IMR-90 (cell line): ENCODE measurements around the gene TMPRSS9. TPM values are rescaled to one million over a fixed set of nuclear protein-coding genes. Genes with fewer than 3 reads are reported as not detected.

ENCODE experiments used
- ATAC-seq: fragments of 200-7000 bp; cut with Tn5 transposase; 2 replicates; pipeline ENCODE4 v1.9.1; 2020; ENCODE audit warnings: low read depth, mild to moderate bottlenecking, moderate library complexity
- BruUV-seq: library from RNA; stranded (reverse); fragments of 400-500 nt; replicated peaks from 2 replicates; lab custom pipeline; 2021; lab: Mats Ljungman, UMichigan
- CTCF ChIA-PET: fragments of 300-600 bp; formaldehyde crosslinking; extraction: SDS; loops from one replicate; lab custom pipeline; 2021; ENCODE audit warnings: antibody characterized with exemption; lab: Yijun Ruan, JAX
- POLR2A ChIA-PET: fragments of 300-600 bp; sonication (Branson Sonifier 250); formaldehyde crosslinking; loops from one replicate; lab custom pipeline; 2022; ENCODE audit warnings: antibody characterized with exemption; ENCODE audit not compliant: unreplicated experiment; lab: Charles Lee
- DNase-seq: peaks from one replicate; pipeline ENCODE4 v3.0.0; 2013
- H2AFZ ChIP-seq: replicated peaks from 2 replicates; pipeline ENCODE3; 2013; ENCODE audit warnings: low read length, mild to moderate bottlenecking; ENCODE audit not compliant: poor library complexity
- H2AK5ac ChIP-seq: 2 replicates; pipeline ENCODE4 v1.6.1; 2013; ENCODE audit warnings: low read depth, low read length, inconsistent platforms
- H2AK9ac ChIP-seq: replicated peaks from 2 replicates; pipeline ENCODE3; 2013; ENCODE audit warnings: mild to moderate bottlenecking, low read depth, low read length, moderate library complexity; ENCODE audit not compliant: poor library complexity
- H2BK120ac ChIP-seq: 2 replicates; pipeline ENCODE4 v1.6.1; 2013; ENCODE audit warnings: low read depth, low read length, inconsistent platforms
- H2BK15ac ChIP-seq: 3 replicates; pipeline ENCODE4 v1.6.1; 2013; ENCODE audit warnings: low read depth, low read length, inconsistent platforms
- H2BK20ac ChIP-seq: 2 replicates; pipeline ENCODE4 v1.6.1; 2013; ENCODE audit warnings: low read depth, mild to moderate bottlenecking, inconsistent platforms, low read length, moderate library complexity
- H2BK5ac ChIP-seq: 2 replicates; pipeline ENCODE4 v1.6.1; 2013; ENCODE audit warnings: mild to moderate bottlenecking, low read depth, low read length, inconsistent platforms; ENCODE audit not compliant: poor library complexity, severe bottlenecking
- H3K14ac ChIP-seq: replicated peaks from 2 replicates; pipeline ENCODE4 v1.6.1; 2013; ENCODE audit warnings: low read depth, low read length, inconsistent platforms
- H3K18ac ChIP-seq: 2 replicates; pipeline ENCODE4 v1.6.1; 2013; ENCODE audit warnings: low read depth, low read length, control low read depth
- H3K23ac ChIP-seq: 2 replicates; pipeline ENCODE4 v1.6.1; 2013; ENCODE audit warnings: low read depth, low read length, inconsistent platforms
- H3K27ac ChIP-seq: 2 replicates; pipeline ENCODE4 v1.5.1; 2013; ENCODE audit warnings: mild to moderate bottlenecking, control low read depth, low read length; ENCODE audit not compliant: insufficient read depth
- H3K27me3 ChIP-seq: 2 replicates; pipeline ENCODE4 v1.6.1; 2013; ENCODE audit warnings: low read length; ENCODE audit not compliant: control insufficient read depth, insufficient read depth
- H3K36me3 ChIP-seq: 2 replicates; pipeline ENCODE4 v1.6.1; 2013; ENCODE audit warnings: low read length, mixed read lengths; ENCODE audit not compliant: control insufficient read depth, insufficient read depth
- H3K4ac ChIP-seq: 2 replicates; pipeline ENCODE4 v1.6.1; 2013; ENCODE audit warnings: low read depth, low read length, inconsistent platforms
- H3K4me1 ChIP-seq: 2 replicates; pipeline ENCODE4 v1.6.1; 2013; ENCODE audit warnings: low read length, mixed read lengths; ENCODE audit not compliant: control insufficient read depth, insufficient read depth
- H3K4me2 ChIP-seq: 2 replicates; pipeline ENCODE4 v1.6.1; 2013; ENCODE audit warnings: low read depth, mild to moderate bottlenecking, control low read depth, low read length, moderate library complexity
- H3K4me3 ChIP-seq: 2 replicates; pipeline ENCODE4 v1.5.1; 2013; ENCODE audit warnings: low read depth, mild to moderate bottlenecking, control low read depth, low read length, moderate library complexity; ENCODE audit not compliant: insufficient read depth
- H3K56ac ChIP-seq: 2 replicates; pipeline ENCODE4 v1.6.1; 2013; ENCODE audit warnings: low read length, inconsistent platforms; ENCODE audit not compliant: insufficient read depth; ENCODE audit errors: extremely low read depth
- H3K79me1 ChIP-seq, 2 experiments: 2 replicates each; pipeline ENCODE4 v1.6.1; 2013; ENCODE audit warnings: low read length in 2 of 2, inconsistent platforms in 1 of 2, low read depth in 1 of 2
- H3K9ac ChIP-seq: 2 replicates; pipeline ENCODE4 v1.6.1; 2013; ENCODE audit warnings: low read depth, low read length, control low read depth
- H3K9me1 ChIP-seq: 2 replicates; pipeline ENCODE4 v1.6.1; 2013; ENCODE audit warnings: low read length, inconsistent platforms; ENCODE audit not compliant: insufficient read depth
- H3K9me3 ChIP-seq: 2 replicates; pipeline ENCODE4 v1.6.1; 2013; ENCODE audit warnings: low read length; ENCODE audit not compliant: control insufficient read depth, insufficient read depth
- H4K20me1 ChIP-seq: 2 replicates; pipeline ENCODE4 v1.6.1; 2013; ENCODE audit warnings: low read length, inconsistent platforms; ENCODE audit not compliant: insufficient read depth
- H4K5ac ChIP-seq: 2 replicates; pipeline ENCODE4 v1.6.1; 2013; ENCODE audit warnings: mild to moderate bottlenecking, low read depth, low read length, control low read depth
- H4K8ac ChIP-seq, 2 experiments: 2 replicates each; pipeline ENCODE4 v1.6.1; 2013; ENCODE audit warnings: low read depth in 2 of 2, low read length in 2 of 2, control low read depth in 1 of 2, inconsistent platforms in 1 of 2
- H4K91ac ChIP-seq: 2 replicates; pipeline ENCODE4 v1.6.1; 2013; ENCODE audit warnings: low read depth, low read length, inconsistent platforms; ENCODE audit not compliant: insufficient read depth
- BHLHE40 ChIP-seq: fragments of 150-350 bp; IDR thresholded peaks from 2 replicates; pipeline ENCODE4 v1.6.1; 2016; ENCODE audit warnings: mild to moderate bottlenecking, low read depth, low read length
- CEBPB ChIP-seq: IDR thresholded peaks from 2 replicates; pipeline ENCODE4 v1.6.1; 2012; ENCODE audit warnings: low read depth, low read length, improper control_type of control experiment
- CHD1 ChIP-seq: IDR thresholded peaks from 2 replicates; pipeline ENCODE4 v1.6.1; 2012; ENCODE audit warnings: low read depth, low read length, improper control_type of control experiment
- FOS ChIP-seq: fragments of 150-350 bp; IDR thresholded peaks from 2 replicates; pipeline ENCODE4 v1.6.1; 2016; ENCODE audit warnings: low read depth, low read length
- MAFK ChIP-seq: IDR thresholded peaks from 2 replicates; pipeline ENCODE4 v1.6.1; 2012; ENCODE audit warnings: low read depth, low read length, improper control_type of control experiment
- MAZ ChIP-seq: IDR thresholded peaks from 2 replicates; pipeline ENCODE4 v1.6.1; 2012; ENCODE audit warnings: low read depth, mild to moderate bottlenecking, low read length, improper control_type of control experiment, moderate library complexity, borderline replicate concordance
- NFE2L2 ChIP-seq: fragments of 150-350 bp; IDR thresholded peaks from 2 replicates; pipeline ENCODE4 v1.6.1; 2016; ENCODE audit warnings: low read depth, mild to moderate bottlenecking, low read length
- POLR2A ChIP-seq: IDR thresholded peaks from 2 replicates; pipeline ENCODE4 v1.6.1; 2012; ENCODE audit warnings: mild to moderate bottlenecking, low read depth, low read length
- RAD21 ChIP-seq: IDR thresholded peaks from 2 replicates; pipeline ENCODE4 v1.6.1; 2012; ENCODE audit warnings: low read length, improper control_type of control experiment
- RCOR1 ChIP-seq: IDR thresholded peaks from 2 replicates; pipeline ENCODE4 v1.6.1; 2012; ENCODE audit warnings: mild to moderate bottlenecking, low read length, improper control_type of control experiment; ENCODE audit not compliant: insufficient replicate concordance
- RFX5 ChIP-seq: IDR thresholded peaks from 2 replicates; pipeline ENCODE4 v1.8.0; 2012; ENCODE audit warnings: low read depth, mild to moderate bottlenecking, low read length, moderate library complexity
- SMC3 ChIP-seq: fragments of 150-350 bp; IDR thresholded peaks from 2 replicates; pipeline ENCODE4 v1.6.1; 2016; ENCODE audit warnings: low read depth, mild to moderate bottlenecking, antibody characterized with exemption, low read length, moderate library complexity
- WGBS, 2 experiments: methylation state at CpG; one replicate each; pipeline versions ENCODE4 v1.1.5 to v1.1.7; 2013; ENCODE audit warnings: missing lambda C conversion rate in 2 of 2; ENCODE audit not compliant: insufficient read length in 1 of 2; ENCODE audit errors: extremely low coverage in 2 of 2; 5-methylcytosine and 5-hydroxymethylcytosine counted together
- dilution Hi-C: fragments of 300-500 bp; cut with HindIII; formaldehyde crosslinking; loops from one replicate; pipeline ENCODE4 v1.14.3; 2018; ENCODE audit warnings: low sequenced_read_pairs; ENCODE audit not compliant: unreplicated experiment
- in situ Hi-C: fragments of 300-500 bp; cut with MboI; formaldehyde crosslinking; loops from 3 replicates; pipeline ENCODE4 v1.14.3; 2019; ENCODE audit warnings: low sequenced_read_pairs, inconsistent platforms, mixed read lengths
- intact Hi-C: fragments of 100-400 bp; cut with micrococcal nuclease; formaldehyde crosslinking; loops from 2 replicates; pipeline ENCODE4 v1.10.0; 2022
- polyA plus RNA-seq, 3 experiments: library from polyadenylated mRNA; depleted of rRNA; stranded (reverse); fragments of >200 nt; gene quantifications; 2 replicates each; pipeline ENCODE4 v1.2.3, GENCODE V29; 2012; ENCODE audit warnings: low replicate concordance in 1 of 3
- total RNA-seq: library from RNA; depleted of rRNA; stranded (reverse); fragments of >200 nt; gene quantifications from 2 replicates; pipeline ENCODE4 v1.2.3, GENCODE V29; 2012
- TF ChIP-seq, protein P1 (sequence below): conservative IDR thresholded peaks from 2 replicates; pipeline ENCODE4 v1.5.1; 2012; ENCODE audit warnings: mild to moderate bottlenecking, low read depth, low read length, improper control_type of control experiment
- TF ChIP-seq, protein P2 (sequence below): fragments of 150-350 bp; IDR thresholded peaks from 2 replicates; pipeline ENCODE4 v1.6.1; 2017; ENCODE audit warnings: mild to moderate bottlenecking, antibody characterized with exemption, low read length, low read depth
- TF ChIP-seq, protein P3 (sequence below): fragments of 150-350 bp; IDR thresholded peaks from 2 replicates; pipeline ENCODE4 v1.6.1; 2016; ENCODE audit warnings: low read depth, mild to moderate bottlenecking, low read length, moderate library complexity, borderline replicate concordance

The TMPRSS9 gene
- total and polyA plus RNA-seq, 2 of the 4 experiments (the other 2 are of a cell fraction): not detected

DNA sequence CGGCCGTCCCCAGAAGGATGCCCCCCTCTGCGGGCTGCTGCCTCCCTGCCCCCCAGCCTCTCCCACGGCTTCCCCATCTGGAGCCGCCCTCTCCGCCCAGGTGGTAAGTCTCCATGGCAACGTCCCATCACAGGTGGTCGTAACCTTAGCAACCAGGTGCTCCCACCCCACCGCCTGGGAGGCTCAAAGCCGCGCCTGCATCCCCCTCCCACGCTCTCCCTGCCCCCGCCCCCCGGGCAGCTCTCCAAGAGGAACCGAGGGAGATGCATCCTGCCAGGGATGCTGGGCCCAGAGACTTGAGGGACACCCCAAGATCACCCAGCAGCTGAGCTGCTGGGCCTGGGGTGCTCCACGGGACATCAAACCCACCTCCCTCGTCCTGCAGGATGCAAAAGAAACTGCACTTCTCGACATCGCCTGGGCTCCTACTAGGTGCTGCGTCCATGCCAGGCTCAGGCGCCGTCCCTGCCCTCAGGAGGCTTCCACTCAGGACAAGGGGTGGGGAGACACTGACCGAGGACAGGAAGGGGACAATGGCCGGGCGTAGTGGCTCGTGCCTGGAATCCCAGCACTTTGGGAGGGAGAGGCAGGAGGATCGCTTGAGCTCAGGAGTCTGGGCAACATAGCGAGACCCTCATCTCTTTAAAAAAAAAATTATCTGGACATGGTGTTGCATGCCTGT is 47.1 kb upstream of the TMPRSS9 start:
- no peak overlapping the region for H3K18ac ChIP-seq
- ATAC-seq: no peak
- H3K9me1 ChIP-seq: no peaks in the 10 kb centered on the region
- no peak overlapping the region for H3K27ac ChIP-seq
- H3K14ac ChIP-seq: no peak overlapping the region
- POLR2A ChIA-PET: no interaction called here
- H3K23ac ChIP-seq: no peak overlapping the region
- no peak overlapping the region for H3K4me3 ChIP-seq
- CTCF ChIA-PET: no interaction called here
- H3K4me2 ChIP-seq: no peak overlapping the region
- 43% methylated on average over 9 of the region's 28 CpGs; no CpG with 5 or more reads in 1 of the 2 experiments for WGBS, 2 experiments
- intact Hi-C loops (no loop called here), dilution Hi-C loops (no loop called here), in situ Hi-C loops (loop anchor here (10.0 kb wide), 1 partner anchor 158 kb away; the partner anchor contains the start of gene AP3D1)
- H3K27me3 ChIP-seq: peaks cover 18% of the 10 kb centered on the region
- no peak overlapping the region for H2BK5ac ChIP-seq
- H3K36me3 ChIP-seq: no peaks in the 10 kb centered on the region
- H4K20me1 ChIP-seq: 0 out of 2 replicates have a peak, but pooled peaks cover 8% of the 10 kb centered on the region
- H3K9me3 ChIP-seq: peaks cover 3% of the 10 kb centered on the region
- H3K56ac ChIP-seq: no peak overlapping the region
- H3K4ac ChIP-seq: no peak overlapping the region
- H4K5ac ChIP-seq: no peak overlapping the region
- no peak for TF ChIP-seq MAFK
- no peak for TF ChIP-seq SMC3
- TF ChIP-seq CHD1: no peak
- TF ChIP-seq CEBPB: no peak
- no peak for TF ChIP-seq BHLHE40
- TF ChIP-seq MAZ: no peak
- TF ChIP-seq, protein P1, sequence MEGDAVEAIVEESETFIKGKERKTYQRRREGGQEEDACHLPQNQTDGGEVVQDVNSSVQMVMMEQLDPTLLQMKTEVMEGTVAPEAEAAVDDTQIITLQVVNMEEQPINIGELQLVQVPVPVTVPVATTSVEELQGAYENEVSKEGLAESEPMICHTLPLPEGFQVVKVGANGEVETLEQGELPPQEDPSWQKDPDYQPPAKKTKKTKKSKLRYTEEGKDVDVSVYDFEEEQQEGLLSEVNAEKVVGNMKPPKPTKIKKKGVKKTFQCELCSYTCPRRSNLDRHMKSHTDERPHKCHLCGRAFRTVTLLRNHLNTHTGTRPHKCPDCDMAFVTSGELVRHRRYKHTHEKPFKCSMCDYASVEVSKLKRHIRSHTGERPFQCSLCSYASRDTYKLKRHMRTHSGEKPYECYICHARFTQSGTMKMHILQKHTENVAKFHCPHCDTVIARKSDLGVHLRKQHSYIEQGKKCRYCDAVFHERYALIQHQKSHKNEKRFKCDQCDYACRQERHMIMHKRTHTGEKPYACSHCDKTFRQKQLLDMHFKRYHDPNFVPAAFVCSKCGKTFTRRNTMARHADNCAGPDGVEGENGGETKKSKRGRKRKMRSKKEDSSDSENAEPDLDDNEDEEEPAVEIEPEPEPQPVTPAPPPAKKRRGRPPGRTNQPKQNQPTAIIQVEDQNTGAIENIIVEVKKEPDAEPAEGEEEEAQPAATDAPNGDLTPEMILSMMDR: no peak
- TF ChIP-seq RCOR1: no peak
- TF ChIP-seq NFE2L2: no peak
- TF ChIP-seq RAD21: no peak
- no peak for TF ChIP-seq FOS
- TF ChIP-seq, protein P2, sequence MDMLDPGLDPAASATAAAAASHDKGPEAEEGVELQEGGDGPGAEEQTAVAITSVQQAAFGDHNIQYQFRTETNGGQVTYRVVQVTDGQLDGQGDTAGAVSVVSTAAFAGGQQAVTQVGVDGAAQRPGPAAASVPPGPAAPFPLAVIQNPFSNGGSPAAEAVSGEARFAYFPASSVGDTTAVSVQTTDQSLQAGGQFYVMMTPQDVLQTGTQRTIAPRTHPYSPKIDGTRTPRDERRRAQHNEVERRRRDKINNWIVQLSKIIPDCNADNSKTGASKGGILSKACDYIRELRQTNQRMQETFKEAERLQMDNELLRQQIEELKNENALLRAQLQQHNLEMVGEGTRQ: no peak
- TF ChIP-seq POLR2A: no peak
- TF ChIP-seq, protein P3, sequence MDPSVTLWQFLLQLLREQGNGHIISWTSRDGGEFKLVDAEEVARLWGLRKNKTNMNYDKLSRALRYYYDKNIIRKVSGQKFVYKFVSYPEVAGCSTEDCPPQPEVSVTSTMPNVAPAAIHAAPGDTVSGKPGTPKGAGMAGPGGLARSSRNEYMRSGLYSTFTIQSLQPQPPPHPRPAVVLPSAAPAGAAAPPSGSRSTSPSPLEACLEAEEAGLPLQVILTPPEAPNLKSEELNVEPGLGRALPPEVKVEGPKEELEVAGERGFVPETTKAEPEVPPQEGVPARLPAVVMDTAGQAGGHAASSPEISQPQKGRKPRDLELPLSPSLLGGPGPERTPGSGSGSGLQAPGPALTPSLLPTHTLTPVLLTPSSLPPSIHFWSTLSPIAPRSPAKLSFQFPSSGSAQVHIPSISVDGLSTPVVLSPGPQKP: no peak
- TF ChIP-seq RFX5: no peak
- DNase-seq: no peak
- no TSS peak for BruUV-seq
- H3K79me1 ChIP-seq: no peaks in the 10 kb centered on the region
- H2AK5ac ChIP-seq: no peak overlapping the region
- H3K9ac ChIP-seq: no peak overlapping the region
- H2AK9ac ChIP-seq: no peak overlapping the region
- peak overlapping the region; percentile 43 for H2AFZ ChIP-seq
- peaks cover 6% of the 10 kb centered on the region; the same call in 1 of the 2 replicates for H3K4me1 ChIP-seq
- H4K91ac ChIP-seq: no peak overlapping the region
- no peak overlapping the region for H2BK20ac ChIP-seq
- no peak overlapping the region for H2BK15ac ChIP-seq
- H2BK120ac ChIP-seq: no peak overlapping the region
- H4K8ac ChIP-seq: no peak overlapping the region
